Ureter (tissue), 1 donor: ENCODE results near the gene HLCS. TPM values are rescaled to one million over a fixed set of nuclear protein-coding genes. Genes with fewer than 3 reads are reported as not detected.
A peak's percentile ranks its signal among the peaks of the same experiment; 100 is the strongest.

Source experiments
- DNase-seq: peaks from one replicate; pipeline ENCODE4 v3.0.0-alpha.2; 2020; ENCODE audit warnings: low spot score
- total RNA-seq: library from RNA; stranded (reverse); gene quantifications from one replicate; pipeline ENCODE4 v1.2.4, GENCODE V29; 2023
- donor health status: DM: yes; HTN: yes; CAD: no.

Gene HLCS
- total RNA-seq, 1 donor from 2014 or later = 37.4 TPM

DNA sequence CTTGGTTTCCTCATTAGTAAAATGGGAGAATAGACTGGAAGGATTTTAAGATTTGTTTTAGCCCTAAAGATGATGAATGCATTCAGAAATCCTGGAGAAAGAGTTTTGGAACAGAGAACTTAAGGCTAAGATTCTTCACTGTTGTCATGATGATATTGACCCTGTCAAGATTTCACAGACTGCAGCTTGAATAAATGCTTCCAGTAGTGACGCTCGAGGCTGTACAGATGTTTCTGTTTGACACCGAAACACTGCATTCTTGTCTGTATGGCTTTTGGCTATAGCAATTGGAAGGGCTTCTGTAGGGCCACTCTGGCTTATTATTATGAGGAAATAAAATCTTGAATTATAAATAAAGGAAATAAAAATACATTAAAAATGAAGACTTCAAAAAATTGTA is 241.8 kb downstream of the HLCS start:
- DNase-seq = no peak

DNA sequence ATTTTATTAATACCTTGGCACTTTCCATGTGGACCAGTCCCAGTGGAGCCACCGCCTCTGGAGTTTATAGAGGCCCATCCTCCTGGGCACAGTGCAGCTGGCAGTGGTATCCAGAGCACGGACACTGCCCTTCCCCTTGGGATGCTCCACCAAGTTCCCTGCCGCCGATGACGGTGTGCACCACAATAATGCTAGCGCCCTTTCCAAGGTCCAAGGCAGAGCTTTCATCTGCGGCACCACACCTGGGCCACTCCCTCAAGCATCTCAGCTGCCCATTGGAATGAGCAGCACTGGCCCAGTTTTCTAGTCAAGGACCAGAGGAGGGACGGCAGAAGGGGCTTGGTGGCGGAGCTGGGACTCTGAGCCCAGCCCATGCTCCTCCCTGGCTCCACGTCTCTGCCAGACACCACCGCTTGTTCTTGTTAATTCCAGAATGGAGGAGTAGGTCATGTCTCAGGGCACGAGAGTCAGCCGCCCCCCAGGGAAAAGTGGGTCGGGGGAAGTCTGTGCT is 243.0 kb downstream of the HLCS start:
- DNase-seq = no peak

DNA sequence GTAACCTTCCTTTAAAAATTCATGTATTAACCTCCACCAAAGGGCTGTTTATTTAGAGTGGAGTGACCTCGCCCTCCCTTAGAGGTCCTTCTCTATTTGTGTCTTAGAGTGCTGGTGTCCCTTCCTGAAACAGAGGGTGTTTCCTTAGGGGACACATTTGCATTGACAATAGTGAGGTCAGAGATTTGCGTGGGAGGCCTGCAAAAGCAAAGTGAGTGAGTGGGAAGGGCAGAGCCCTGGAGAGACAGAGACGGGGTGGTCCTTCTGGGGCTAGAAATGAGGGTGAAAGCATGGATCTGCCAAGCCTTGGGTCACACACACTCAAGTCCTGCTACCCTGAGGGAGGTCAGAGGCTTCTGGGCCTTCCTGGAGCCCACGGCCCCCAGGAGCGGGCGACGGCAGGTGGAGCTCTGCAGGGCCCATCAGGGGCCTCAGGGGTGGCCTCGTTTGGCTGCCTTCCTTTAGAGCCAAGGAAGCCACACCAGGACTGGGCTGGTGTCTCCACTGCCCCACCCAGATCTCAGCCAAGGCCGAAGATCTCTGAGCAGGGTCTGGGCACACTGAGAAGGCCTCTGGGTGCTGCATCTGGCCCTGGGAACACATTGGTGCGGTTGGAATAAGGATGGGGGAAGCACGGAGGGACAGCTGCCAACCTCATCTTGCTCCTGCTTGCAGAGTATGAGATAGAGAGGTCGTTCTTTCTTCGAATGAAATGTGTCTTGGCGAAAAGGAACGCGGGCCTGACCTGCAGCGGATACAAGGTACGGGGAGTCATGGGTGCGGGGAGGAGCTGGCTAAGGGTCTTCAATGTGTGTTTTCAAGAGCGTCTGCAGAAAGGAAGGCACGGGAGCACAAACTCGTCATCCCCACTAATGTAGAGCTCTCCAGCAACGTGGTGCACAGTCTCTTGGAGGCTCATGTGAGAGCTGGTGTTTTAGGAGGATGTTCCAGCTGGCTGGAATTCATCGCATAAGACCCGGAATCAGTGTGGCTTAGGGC is 243.8 kb downstream of the HLCS start:
- DNase-seq = no peak

DNA sequence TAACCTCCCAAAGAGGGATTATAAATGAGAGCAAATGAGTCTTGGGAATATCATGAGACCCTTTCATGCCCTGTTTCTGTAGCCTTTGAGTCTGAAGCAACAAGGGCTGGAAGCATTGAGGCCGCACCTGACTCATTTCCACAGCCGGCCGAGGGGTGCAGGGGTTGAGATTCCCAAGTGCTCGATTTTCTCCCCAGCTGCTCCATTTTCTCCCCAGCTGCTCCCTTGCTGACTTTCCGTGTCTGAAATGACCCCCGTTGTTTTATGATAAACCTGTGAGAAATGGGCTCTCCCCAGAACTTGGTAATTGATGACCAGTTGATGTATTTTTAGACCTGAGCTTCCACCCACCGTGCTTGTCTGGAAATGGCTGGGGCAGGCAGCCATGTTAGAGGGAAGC is 244.7 kb downstream of the HLCS start:
- DNase-seq = no peak

DNA sequence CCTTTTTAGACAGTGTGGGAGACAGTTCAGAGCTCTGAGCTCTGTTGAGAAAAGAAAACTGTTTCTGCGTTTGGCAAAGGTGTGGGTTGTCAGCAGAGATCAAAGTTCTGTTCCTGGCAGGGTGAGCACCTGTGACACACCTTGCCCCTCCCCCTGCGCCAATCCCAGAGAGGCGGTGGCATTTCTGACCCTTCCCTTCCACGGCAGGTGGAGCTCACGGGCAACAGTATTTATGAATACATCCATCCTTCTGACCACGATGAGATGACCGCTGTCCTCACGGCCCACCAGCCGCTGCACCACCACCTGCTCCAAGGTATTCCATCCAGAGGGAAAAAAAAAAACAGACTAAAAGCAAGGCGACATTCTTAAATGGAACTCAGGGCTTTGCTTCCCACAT is 246.9 kb downstream of the HLCS start:
- DNase-seq = no peak

DNA sequence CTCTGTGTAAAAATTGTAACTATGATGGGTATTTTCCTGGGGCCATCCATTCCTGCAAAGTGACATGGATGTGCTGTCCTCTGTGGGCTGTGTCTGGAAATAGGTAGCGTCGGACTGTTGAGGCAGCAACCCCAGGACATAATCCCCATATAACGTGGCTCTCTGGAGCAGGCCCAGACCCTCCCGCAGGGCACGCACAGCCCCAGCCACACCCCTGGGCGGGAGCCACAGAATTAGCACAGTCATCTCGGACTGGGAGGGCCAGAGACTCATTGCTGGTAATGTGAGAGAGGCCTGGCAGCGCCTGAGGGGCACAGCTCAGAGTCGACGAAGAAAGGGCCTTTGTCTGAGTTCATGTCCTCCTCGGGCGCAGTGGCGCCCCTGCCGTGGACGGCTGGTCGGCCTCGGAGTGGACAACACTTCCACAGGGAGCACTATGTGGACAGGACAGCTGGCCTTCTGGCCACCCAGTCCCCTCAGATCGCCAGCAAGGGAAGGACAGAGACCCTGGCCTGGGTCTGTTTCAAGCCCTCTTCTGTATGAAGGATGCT is 247.4 kb downstream of the HLCS start:
- DNase-seq = no peak

DNA sequence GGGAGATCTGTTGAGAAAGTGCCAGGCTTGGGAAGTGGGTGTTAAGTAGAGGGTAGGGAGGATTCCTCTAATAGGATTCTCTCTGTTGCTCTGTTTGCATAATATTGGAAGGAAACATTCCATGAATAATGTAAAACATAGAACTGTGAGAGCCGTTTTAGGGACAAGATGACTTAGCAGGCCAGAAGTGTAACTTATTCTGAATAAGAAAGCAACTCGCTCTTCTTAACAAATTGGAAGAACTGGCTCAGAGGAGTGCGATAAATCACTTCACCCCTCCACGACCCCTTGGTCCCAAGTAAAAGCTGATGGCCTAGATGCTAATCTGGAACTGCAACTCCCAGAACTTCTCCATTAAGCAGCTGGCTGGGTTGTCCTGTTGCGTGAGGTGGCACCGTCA is 248.5 kb downstream of the HLCS start:
- no peak for DNase-seq

DNA sequence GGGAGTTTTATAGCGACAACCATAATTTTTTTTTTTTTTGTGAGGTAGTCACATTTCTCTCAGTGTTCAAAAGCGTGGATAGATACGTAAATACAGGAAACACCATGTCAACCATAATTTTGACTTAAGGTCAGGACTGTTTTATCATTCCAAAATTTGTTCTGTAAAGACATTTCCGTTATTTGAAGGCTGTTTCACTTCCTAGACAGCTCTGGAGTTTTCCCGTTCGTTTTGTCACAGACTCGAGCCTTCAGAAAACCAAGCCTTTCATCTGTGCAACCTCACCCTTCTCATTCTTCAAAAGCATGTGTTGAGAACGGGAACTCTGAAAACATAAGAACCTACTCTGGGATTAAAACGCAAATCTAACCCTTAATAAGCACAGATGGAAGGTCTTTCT is 249.6 kb downstream of the HLCS start:
- no peak for DNase-seq

DNA sequence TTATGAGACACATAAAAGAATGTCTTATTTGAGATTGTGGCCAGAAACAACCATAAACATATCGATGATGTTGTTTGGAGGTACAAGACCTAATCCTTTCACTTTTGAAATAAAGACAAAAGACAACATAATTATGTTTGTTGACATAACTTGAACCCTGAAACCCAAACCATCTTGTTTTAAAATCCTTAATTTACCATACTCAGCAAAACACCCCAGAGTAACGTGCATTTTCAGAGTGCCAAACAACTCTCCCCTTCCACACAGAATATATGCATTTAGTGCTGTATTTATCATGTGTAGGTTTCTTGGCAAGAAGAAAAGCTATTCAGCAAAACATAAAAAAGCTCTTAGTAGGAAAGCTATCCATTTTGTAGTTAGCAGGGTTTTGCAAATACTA is 250.1 kb downstream of the HLCS start:
- no peak for DNase-seq

DNA sequence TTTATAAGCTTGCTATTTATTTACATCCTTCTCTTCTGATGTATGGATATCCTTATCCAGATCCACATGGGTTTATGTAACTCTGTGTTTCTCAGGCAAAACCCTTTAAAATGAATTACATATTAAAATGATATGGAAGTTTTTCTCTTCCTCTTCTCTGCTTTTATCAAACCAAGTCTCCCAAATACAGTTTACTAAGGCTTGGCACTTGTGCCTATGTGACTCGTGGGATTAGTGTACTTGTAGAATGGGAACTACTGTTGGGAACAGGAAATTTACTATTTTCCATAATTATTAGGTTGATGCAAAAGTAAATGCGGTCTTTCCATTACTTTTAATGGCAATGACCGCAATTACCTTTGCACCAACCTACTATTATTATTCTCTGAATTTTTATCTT is 252.7 kb downstream of the HLCS start:
- DNase-seq = no peak

DNA sequence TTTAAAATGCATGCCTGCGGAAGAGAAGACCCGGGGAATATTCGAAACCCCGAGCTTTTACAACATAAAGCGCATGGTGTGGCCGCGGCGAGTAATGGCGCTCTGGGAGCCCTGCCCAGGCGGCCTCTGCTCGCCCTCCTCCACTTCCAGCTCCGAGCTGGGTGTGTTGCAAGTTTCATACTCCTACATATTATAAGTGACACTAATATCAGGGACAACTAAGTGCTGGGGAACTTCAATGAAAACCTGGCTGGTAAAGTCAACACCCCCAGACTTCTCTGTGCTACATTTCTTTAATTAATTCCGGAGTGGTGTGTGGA is 255.8 kb downstream of the HLCS start:
- DNase-seq = no peak

DNA sequence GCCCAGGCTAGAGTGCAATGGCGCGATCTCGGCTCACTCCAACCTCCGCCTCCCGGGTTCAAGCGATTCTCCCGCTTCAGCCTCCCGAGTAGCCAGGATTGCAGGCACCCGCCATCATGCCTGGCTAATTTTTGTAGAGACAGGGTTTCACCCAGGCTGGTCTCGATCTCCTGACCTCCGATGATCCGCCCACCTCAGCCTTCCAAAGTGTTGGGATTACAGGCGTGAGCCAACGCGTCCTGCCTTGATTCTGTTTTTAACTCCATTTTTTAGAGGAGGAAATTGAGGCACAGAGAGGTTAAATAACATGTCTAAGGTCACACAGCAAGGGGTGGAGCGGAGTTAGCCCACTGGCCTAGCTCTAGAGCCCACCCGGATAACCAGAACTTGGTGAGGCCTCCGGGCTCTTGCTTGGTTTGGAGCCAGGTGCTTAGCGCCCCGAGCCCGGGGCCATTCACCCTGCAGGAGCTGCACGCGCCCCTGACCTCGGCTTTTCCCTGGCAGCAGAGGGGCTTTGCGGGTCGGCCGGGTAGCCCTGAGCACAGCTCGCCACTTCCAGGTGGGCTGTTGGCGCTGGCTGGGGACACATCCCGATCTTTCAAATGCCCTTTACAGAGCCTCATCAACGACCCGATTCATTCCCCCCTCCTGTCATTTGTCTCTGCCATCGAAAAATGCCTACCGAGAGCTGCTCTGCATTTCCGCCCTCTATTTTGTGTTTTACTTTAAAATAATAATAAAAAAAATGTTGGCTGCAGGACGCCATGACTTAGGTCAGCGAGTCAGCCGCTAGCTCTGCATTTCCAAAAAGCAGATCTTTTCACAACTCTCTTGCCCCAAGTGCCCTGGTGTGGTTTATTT is 256.4 kb downstream of the HLCS start:
- no peak for DNase-seq

DNA sequence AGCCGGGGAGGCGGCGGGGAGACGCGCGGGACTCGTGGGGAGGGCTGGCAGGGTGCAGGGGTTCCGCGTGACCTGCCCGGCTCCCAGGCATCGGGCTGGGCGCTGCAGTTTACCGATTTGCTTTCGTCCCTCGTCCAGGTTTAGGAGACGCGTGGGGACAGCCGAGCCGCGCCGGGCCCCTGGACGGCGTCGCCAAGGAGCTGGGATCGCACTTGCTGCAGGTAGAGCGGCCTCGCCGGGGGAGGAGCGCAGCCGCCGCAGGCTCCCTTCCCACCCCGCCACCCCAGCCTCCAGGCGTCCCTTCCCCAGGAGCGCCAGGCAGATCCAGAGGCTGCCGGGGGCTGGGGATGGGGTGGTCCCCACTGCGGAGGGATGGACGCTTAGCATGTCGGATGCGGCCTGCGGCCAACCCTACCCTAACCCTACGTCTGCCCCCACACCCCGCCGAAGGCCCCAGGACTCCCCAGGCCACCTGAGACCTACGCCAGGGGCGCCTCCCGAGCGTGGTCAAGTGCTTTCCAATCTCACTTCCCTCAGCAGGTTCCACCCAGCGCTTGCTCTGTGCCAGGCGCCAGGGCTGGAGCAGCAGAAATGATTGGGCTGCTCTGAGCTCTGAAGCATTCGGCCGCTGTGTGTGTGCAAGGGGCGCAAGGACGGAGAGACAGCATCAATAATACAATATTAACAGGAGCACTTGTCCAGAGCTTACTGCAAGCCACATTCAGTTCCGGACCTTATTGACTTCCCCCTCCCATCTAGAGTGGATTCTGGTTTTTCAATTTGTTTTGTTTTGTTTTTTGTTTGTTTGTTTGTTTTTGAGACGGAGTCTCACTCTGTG is 257.2 kb downstream of the HLCS start:
- DNase-seq = no peak

DNA sequence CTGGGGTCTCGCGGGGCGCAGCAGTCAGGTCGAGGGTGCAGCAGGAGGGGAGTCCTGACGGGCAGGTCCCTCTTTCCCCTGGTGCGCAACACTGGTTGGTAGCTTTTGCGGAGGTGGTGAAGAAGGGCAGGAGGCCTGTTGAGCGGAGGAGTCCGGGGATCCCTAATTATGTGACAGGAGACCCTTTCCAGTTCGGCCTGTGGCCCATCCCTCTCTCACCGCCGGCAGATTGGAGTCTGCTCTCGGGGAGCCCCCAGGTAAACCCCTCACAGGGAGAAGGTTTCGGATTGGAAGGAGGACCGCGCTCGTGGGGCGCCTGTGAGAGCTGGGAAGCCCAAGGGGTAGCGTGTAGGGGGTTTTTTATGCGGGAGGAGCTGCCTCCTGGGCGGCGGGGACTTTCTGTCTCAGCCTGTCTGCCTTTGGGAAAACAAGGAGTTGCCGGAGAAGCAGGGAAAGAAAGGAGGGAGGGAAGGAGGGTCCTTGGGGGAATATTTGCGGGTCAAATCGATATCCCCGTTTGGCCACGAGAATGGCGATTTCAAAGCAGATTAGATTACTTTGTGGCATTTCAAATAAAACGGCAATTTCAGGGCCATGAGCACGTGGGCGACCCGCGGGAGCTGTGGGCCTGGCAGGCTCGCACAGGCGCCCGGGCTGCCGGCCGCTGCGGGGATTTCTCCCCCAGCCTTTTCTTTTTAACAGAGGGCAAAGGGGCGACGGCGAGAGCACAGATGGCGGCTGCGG is 258.0 kb downstream of the HLCS start:
- no peak for DNase-seq

DNA sequence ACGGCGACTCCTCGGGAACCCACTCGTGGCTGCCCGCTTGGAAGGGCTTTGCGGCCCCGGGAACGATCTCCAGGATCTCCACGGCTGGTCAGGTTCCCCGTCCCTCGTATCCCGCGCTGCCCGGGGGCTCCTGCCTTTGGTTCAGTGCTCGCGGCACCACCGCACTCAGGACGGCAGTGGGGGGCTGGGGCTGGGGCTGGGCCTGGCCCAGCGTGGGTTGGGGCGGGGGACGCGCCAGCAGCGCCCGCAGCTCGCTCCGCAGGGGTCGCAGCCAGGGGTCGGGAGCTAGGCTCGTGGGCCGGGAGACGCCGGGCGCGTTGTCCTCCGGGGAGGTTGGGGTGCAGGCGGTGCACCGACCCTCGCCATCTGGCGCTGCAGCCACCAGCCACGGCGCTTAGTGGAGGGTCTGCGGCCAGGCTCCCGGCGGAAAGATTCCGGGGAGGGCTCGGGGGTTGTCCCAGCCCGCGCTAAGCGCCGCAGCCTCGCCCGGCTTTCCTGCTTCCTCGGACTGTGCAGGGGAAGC is 258.6 kb downstream of the HLCS start:
- peak; percentile 37 for DNase-seq

DNA sequence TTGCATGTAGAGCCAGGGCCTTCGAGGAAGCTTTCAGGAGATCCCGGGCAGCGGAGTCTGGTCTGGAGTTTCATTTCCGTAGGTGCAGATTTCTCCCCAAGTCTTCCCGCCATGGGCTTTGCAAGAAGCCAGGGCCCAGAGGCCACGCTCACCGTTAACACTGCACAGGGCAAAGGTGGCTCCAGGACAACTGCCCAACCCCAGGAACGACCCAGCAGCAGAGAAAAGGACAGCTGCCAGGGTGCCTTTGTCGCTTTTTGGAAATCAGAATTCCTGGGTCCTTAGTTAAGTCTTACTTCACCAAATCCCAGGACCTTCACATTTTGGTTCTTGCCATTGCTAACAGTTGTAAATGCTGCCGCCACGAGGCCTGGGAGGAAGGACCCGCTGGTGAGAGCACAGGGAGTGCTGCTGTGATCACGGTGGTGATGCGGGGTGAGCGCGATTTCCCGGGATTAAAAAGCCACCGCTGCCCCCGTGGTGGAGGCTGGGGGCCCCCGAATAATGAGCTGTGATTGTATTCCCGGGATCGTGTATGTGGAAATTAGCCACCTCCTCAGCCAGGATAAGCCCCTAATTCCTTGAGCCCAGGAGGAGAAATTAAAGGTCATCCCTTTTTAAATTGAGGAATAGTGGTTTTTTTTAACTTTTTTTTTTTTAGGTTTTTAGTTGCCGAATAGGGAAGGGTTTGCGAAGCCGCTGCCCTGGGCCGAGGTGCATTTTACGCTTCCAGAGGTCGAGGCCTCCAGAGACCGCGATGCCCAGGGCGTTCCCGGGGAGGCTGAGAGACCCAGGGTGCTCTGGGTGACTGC is 259.3 kb downstream of the HLCS start:
- peak; percentile 43 for DNase-seq

DNA sequence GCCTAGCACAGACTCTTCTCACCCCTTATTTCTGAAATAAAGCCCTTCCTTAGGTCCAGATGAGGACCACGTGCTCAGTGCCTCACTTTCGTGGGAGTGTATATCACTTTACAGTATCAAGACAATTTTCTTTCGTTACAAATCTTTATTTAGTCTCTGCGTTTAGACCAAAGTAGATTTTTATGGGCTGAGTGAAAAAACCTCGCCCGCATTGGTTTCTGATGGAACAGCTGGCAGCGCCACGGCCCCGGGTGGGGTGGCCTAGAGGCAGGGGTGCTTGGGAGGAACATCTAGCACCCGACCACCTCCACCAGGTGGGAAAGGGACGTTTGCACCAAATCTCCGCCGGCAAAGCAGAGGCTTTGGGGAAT is 260.0 kb downstream of the HLCS start:
- DNase-seq = no peak

DNA sequence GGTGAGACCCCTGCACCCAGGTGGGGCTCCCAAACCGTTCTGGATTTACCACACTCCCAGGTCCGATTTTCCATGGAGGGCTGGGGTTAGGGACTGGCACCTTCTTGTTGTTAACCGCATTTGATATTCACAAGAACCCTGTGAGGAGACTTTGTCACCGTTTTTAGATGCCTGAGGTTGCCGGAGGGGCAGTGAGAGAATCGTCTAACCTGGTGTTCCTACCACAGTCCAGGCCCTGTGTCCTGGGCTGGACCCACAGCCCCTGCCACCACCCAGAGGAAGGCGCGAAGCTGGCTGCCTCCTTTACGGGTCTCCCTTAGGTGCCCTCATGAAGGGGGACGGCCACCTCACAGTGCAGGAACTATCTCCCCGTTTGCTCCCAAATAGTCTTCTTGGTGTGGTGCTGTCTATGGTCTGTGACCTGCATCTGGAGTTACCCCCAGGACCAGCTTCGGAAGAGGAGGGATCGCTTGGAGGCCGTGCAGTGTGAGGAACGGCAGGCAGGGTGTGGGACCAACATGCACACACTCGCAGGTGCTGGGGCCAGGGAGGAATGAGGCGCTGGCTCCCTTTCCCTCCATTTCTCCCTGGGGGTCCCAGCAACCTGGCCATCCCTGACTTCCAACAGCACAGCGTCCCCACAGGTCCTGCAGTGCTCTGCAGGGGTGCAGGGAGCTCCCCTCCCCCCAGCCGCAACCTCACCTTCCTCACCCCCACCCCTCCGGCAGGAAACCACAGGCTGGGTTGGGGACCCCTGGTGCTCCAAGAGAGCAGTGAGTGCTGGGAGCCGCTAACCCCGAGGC is 260.6 kb downstream of the HLCS start:
- DNase-seq = peak; percentile 33
